ENCODE measurements around the gene C10orf143. TPM values are rescaled to one million over a fixed set of nuclear protein-coding genes. Genes with fewer than 3 reads are reported as not detected.

Gene C10orf143
- total RNA-seq, 1 experiment from 2014 or later = 0.98 TPM

DNA sequence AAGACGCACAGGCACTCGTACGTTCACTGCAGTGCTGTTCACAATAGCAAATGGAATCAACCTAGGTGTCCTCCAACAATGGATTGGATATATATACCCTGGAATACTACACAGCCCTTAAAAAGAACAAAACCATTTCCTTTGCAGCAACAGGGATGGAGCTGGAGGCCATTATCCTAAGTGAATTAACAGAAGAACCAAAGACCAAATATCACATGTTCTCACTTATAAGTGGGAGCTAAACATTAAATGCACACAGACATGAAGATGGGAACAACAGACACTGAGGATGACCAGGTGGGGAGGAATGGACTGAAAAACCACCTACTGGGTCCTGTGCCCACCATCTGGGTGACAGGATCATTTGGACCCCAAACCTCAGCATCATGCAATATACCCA is 94.5 kb downstream of the C10orf143 start:
- no peak for DNase-seq (ENCODE audit: low read depth)

DNA sequence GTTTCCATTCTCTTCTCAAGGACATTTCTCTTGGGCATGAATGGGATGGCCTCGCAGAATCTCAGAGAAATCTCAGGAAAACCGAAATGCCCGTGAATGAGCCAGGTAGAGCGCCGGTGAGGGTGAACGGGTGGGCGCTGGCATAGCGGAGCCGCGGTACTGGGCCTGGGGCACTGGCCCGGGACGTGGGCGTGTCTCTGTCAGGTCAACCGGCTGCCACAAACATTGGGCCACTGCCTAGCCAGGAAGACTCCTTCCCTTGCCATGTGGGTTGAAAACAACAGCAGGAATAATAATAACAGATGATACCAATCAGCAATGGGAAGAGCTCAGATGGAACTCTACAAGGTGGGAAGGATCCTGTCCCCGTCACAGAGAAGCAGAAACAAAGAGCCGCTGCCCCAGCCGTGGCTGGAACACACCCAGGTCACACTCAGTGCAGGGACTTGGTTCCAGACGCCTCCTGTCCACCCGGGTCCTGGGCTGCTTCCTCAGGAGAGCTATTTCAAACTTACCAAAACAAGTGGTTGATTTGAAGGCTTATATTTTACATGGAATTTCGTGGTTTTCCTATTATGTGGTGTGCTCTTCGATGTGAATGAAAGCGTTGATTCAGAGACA is 95.4 kb downstream of the C10orf143 start:
- DNase-seq (ENCODE audit: low read depth) = no peak

DNA sequence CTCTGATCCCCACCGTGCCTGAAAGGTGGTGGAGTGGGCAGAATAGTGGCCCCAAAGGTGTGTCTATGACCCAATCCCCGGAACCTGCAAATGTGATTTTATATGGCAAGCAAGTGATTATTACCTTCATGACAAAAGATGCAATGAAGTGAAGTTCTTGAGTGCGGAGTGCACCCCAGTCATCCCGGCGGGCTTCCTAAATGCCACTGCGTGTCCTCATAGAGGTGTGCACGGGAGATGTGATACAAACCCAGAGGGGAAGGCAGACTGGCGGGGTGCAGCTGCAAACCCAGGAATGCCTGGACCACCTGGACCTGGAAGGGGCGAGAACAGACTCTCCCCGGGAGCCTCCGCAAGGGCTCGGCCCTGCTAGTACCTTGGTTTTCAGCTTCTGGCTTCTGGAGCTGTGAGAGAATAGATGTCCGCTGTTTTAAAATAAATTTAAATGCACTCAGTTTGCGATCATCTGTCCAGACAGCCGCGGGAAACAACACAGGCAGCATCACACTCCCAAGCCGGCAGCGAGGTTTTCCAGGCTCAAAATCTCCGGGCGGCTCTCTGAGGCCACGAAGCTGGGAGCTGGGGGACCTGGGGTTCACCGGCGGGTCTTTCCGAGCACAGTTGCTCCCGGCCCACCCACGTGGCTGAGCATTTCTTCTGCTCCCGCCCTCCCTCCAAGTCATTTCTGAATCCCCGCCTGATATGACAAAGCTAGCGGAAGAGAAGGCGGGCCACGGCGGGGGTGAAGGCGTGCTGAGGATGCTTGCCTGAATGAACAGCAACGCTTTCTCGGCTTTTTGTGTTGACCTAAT is 96.2 kb downstream of the C10orf143 start:
- DNase-seq (ENCODE audit: low read depth) = no peak

Other genes with a start within 250 kb of the C10orf143 start
- 41.7 and 45.2 TPM in 2 replicates for gene EBF3, start 146.6 kb downstream of the C10orf143 start, total RNA-seq (2014; rRNA removed)
- gene GLRX3, start 25.6 kb upstream of the C10orf143 start, total RNA-seq (2014; rRNA removed) = 133 and 163 TPM in 2 replicates